ENCODE results near the gene POU6F2. TPM values are rescaled to one million over a fixed set of nuclear protein-coding genes. Genes with fewer than 3 reads are reported as not detected.

POU6F2 gene
- total and polyA plus RNA-seq, 9 of the 15 experiments (the other 6 are each of a cell fraction or from before 2014, with no cell fraction given) = 0.29 to 1.5 (median 0.96) TPM

DNA sequence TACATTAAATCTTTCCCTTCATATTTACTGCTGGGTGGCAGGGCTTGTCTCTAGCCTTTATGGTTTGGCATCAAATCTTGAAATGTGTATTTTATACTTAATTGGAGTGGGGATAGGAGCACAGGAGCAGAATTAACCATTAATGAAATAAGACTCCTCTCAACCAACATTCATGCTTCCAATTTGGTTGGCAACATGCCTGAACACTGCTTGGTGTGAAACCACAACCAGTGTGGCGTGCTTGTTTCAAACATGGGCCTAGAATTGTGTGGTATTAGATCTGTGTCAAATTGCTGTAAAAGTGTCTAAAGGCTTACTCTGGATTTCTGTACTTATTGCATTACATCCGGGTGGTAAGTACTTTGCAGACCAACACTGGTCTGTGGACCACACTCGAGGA is 43.7 kb upstream of the POU6F2 start:
- H3K4me1 ChIP-seq (replicated peaks in 1 of 2; ENCODE audit: control insufficient read depth in 2 of 2, insufficient read depth in 2 of 2, low read length in 2 of 2) = 0 out of 5 replicates have a peak, but pooled peaks cover 0 to 7% of the 10 kb centered on the region in 2 experiments
- FAIRE-seq (no peak), DNase-seq (ENCODE audit: extremely low read depth in 1 of 4, low spot score in 3 of 4) (no peak), ATAC-seq (no peak)
- H3K27me3 ChIP-seq (ENCODE audit: control insufficient read depth in 2 of 2, insufficient read depth in 2 of 2, low read length in 2 of 2) = peaks cover 7 to 13% of the 10 kb centered on the region in 2 experiments; a peak in 2 of 5 replicates
- intact Hi-C loops (cut with micrococcal nuclease) = loop anchor here (5.0 to 10.0 kb wide), 3 partner anchors 137 to 421 kb away; no protein-coding TSS in a partner anchor
- CTCF ChIA-PET (ENCODE audit: low intra/inter-chr PET ratio) = interaction anchor here (2.7 kb wide), 1 partner anchor 531 kb away, joined by 19 read pairs; no protein-coding TSS in a partner anchor
- POLR2A ChIA-PET = interaction anchor here (0.6 kb wide), 1 partner anchor 351 kb away, joined by 3 read pairs; no protein-coding TSS in a partner anchor
- no peak overlapping the region for H2AFZ ChIP-seq (ENCODE audit: low read depth, low read length)
- no peak overlapping the region for H3K4me2 ChIP-seq (ENCODE audit: insufficient read depth, low read length)
- no peak overlapping the region for H3K4me3 ChIP-seq
- no peaks in the 10 kb centered on the region for H3K79me2 ChIP-seq (ENCODE audit: control insufficient read depth, insufficient read depth, low read length)
- H4K20me1 ChIP-seq (replicated peaks; ENCODE audit: control insufficient read depth, insufficient read depth, low read length) = no peaks in the 10 kb centered on the region
- H3K9ac ChIP-seq (ENCODE audit: insufficient read depth in 1 of 2, low read depth in 2 of 2, low read length in 2 of 2) = no peak overlapping the region
- TF ChIP-seq ZNF717 (CRISPR knock-in tag; IDR thresholded peaks at IDR 0.05) (no peak), ZNF707 (CRISPR knock-in tag; conservative IDR thresholded peaks at IDR 0.05) (no peak), LEF1 (IDR thresholded peaks at IDR 0.05) (no peak), ZKSCAN1 (IDR thresholded peaks at IDR 0.05; ENCODE audit: low read depth, low read length) (no peak), ZNF75A (CRISPR knock-in tag; IDR thresholded peaks at IDR 0.05) (no peak), SNRNP70 (optimal IDR thresholded peaks at IDR 0.05; ENCODE audit: low read depth, low read length) (no peak), ZNF239 (CRISPR knock-in tag; IDR thresholded peaks at IDR 0.05) (no peak), ERF (CRISPR knock-in tag; IDR thresholded peaks at IDR 0.05) (no peak)
- TF ChIP-seq, protein P1, sequence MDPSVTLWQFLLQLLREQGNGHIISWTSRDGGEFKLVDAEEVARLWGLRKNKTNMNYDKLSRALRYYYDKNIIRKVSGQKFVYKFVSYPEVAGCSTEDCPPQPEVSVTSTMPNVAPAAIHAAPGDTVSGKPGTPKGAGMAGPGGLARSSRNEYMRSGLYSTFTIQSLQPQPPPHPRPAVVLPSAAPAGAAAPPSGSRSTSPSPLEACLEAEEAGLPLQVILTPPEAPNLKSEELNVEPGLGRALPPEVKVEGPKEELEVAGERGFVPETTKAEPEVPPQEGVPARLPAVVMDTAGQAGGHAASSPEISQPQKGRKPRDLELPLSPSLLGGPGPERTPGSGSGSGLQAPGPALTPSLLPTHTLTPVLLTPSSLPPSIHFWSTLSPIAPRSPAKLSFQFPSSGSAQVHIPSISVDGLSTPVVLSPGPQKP (CRISPR knock-in tag; IDR thresholded peaks at IDR 0.05) = no peak
- 7% methylated on average over 3 of the region's 3 CpGs for WGBS (ENCODE audit: insufficient coverage, low coverage, missing lambda C conversion rate)
- no peaks in the 10 kb centered on the region for H3K36me3 ChIP-seq (ENCODE audit: control insufficient read depth, insufficient read depth, low read length)
- no TSS peak for BruUV-seq (replicated peaks)
- no peaks in the 10 kb centered on the region for H3K9me3 ChIP-seq (replicated peaks; ENCODE audit: control insufficient read depth, insufficient read depth, low read depth, low read length)
- in situ Hi-C loops (cut with MboI) = loop anchor here (5.0 kb wide), 1 partner anchor 533 kb away; no protein-coding TSS in a partner anchor
- H3K27ac ChIP-seq (ENCODE audit: extremely low read depth, low read depth, low read length) = no peak overlapping the region
- H3K9me1 ChIP-seq (ENCODE audit: control insufficient read depth, insufficient read depth, low read length) = no peaks in the 10 kb centered on the region
